ENCODE measurements around the gene STK32C. TPM values are rescaled to one million over a fixed set of nuclear protein-coding genes. Genes with fewer than 3 reads are reported as not detected.
A peak's percentile ranks its signal among the peaks of the same experiment; 100 is the strongest.

STK32C gene
- total and polyA plus RNA-seq, 2 of the 4 experiments (the other 2 are of a cell fraction) = 5.0 to 8.3 TPM

- dilution Hi-C loops (cut with HindIII; ENCODE audit: low sequenced_read_pairs, unreplicated experiment) = loop anchor here (25.0 kb wide), 1 partner anchor 93 kb away; no protein-coding TSS in a partner anchor
- H3K4me1 ChIP-seq (ENCODE audit: control insufficient read depth, insufficient read depth, low read length) = peaks cover 6% of the 10 kb centered on the region
- in situ Hi-C loops (cut with MboI; ENCODE audit: low sequenced_read_pairs) = no loop called here
- H3K27ac ChIP-seq (ENCODE audit: insufficient read depth, low read length) = peak overlapping the region; percentile 38; the same call in 1 of the 2 replicates
- 0 out of 2 replicates have a peak overlapping the region, but pooled peaks have one; percentile 5 for H3K14ac ChIP-seq (replicated peaks; ENCODE audit: low read depth, low read length)
- peak overlapping the region; percentile 77; the same call in 1 of the 2 replicates for H2AK5ac ChIP-seq (ENCODE audit: low read depth, low read length)
- H2BK5ac ChIP-seq (ENCODE audit: low read depth, low read length, poor library complexity, severe bottlenecking) = no peak overlapping the region
- peak overlapping the region in 1 of 2 experiments; percentile 25 for H4K8ac ChIP-seq (ENCODE audit: low read depth in 2 of 2, low read length in 2 of 2)
- H3K27me3 ChIP-seq (ENCODE audit: control insufficient read depth, insufficient read depth, low read length) = no peaks in the 10 kb centered on the region
- H3K9ac ChIP-seq (ENCODE audit: low read depth, low read length) = peak overlapping the region; percentile 26; the same call in 1 of the 2 replicates
- POLR2A ChIA-PET (ENCODE audit: unreplicated experiment) = no interaction called here
- H3K4me3 ChIP-seq (ENCODE audit: insufficient read depth, low read depth, low read length) = peak overlapping the region; percentile 40
- H3K79me1 ChIP-seq (ENCODE audit: low read depth in 1 of 2, low read length in 2 of 2) = peaks cover 16 to 58% of the 10 kb centered on the region in 2 experiments
- peak overlapping the region; percentile 92 for H3K4me2 ChIP-seq (ENCODE audit: low read depth, low read length)
- peaks cover 3% of the 10 kb centered on the region; the same call in 1 of the 2 replicates for H3K9me1 ChIP-seq (ENCODE audit: insufficient read depth, low read length)
- H3K36me3 ChIP-seq (ENCODE audit: control insufficient read depth, insufficient read depth, low read length) = peaks cover 8% of the 10 kb centered on the region; the same call in 1 of the 2 replicates
- no peaks in the 10 kb centered on the region for H3K9me3 ChIP-seq (ENCODE audit: control insufficient read depth, insufficient read depth, low read length)
- peak; percentile 36 for DNase-seq
- H2AFZ ChIP-seq (replicated peaks; ENCODE audit: low read length, poor library complexity) = no peak overlapping the region
- no peak overlapping the region for H3K56ac ChIP-seq (ENCODE audit: extremely low read depth, insufficient read depth, low read length)
- H4K5ac ChIP-seq (ENCODE audit: low read depth, low read length) = no peak overlapping the region
- no peak overlapping the region for H2BK120ac ChIP-seq (ENCODE audit: low read depth, low read length)
- no peak for ATAC-seq (ENCODE audit: low read depth)
- CTCF ChIA-PET = no interaction called here
- no peak overlapping the region for H3K23ac ChIP-seq (ENCODE audit: low read depth, low read length)
- peak overlapping the region; percentile 21 for H3K4ac ChIP-seq (ENCODE audit: low read depth, low read length)
- no peak overlapping the region for H2AK9ac ChIP-seq (replicated peaks; ENCODE audit: low read depth, low read length, poor library complexity)
- 0 out of 2 replicates have a peak, but pooled peaks cover 3% of the 10 kb centered on the region for H4K20me1 ChIP-seq (ENCODE audit: insufficient read depth, low read length)
- H2BK15ac ChIP-seq (ENCODE audit: low read depth, low read length) = no peak overlapping the region; the same call in 2 of the 3 replicates
- intact Hi-C loops (cut with micrococcal nuclease) = no loop called here
- WGBS, 2 experiments (ENCODE audit: extremely low coverage in 2 of 2, insufficient read length in 1 of 2) = 70% methylated on average over 2 of the region's 23 CpGs; no CpG with 5 or more reads in 1 of the 2 experiments
- H2BK20ac ChIP-seq (ENCODE audit: low read depth, low read length) = 0 out of 2 replicates have a peak overlapping the region, but pooled peaks have one; percentile 11
- H3K18ac ChIP-seq (ENCODE audit: low read depth, low read length) = no peak overlapping the region
- H4K91ac ChIP-seq (ENCODE audit: insufficient read depth, low read depth, low read length) = no peak overlapping the region
- BruUV-seq (replicated peaks) = no TSS peak
- TF ChIP-seq MAFK (IDR thresholded peaks at IDR 0.05; ENCODE audit: low read depth, low read length) (no peak), MXI1 (IDR thresholded peaks at IDR 0.05; ENCODE audit: borderline replicate concordance, low read depth, low read length) (no peak), CHD1 (IDR thresholded peaks at IDR 0.05; ENCODE audit: low read depth, low read length) (no peak), USF2 (IDR thresholded peaks at IDR 0.05; ENCODE audit: low read depth, low read length) (no peak), NFE2L2 (IDR thresholded peaks at IDR 0.05; ENCODE audit: low read depth, low read length) (no peak), SMC3 (IDR thresholded peaks at IDR 0.05; ENCODE audit: low read depth, low read length) (no peak), MAZ (IDR thresholded peaks at IDR 0.05; ENCODE audit: borderline replicate concordance, low read depth, low read length) (no peak), CEBPB (IDR thresholded peaks at IDR 0.05; ENCODE audit: low read depth, low read length) (no peak), RFX5 (IDR thresholded peaks at IDR 0.05; ENCODE audit: low read depth, low read length) (no peak), RCOR1 (IDR thresholded peaks at IDR 0.05; ENCODE audit: insufficient replicate concordance, low read length) (no peak), ELK1 (IDR thresholded peaks at IDR 0.05; ENCODE audit: borderline replicate concordance, low read depth, low read length) (no peak)
- TF ChIP-seq, protein P1, sequence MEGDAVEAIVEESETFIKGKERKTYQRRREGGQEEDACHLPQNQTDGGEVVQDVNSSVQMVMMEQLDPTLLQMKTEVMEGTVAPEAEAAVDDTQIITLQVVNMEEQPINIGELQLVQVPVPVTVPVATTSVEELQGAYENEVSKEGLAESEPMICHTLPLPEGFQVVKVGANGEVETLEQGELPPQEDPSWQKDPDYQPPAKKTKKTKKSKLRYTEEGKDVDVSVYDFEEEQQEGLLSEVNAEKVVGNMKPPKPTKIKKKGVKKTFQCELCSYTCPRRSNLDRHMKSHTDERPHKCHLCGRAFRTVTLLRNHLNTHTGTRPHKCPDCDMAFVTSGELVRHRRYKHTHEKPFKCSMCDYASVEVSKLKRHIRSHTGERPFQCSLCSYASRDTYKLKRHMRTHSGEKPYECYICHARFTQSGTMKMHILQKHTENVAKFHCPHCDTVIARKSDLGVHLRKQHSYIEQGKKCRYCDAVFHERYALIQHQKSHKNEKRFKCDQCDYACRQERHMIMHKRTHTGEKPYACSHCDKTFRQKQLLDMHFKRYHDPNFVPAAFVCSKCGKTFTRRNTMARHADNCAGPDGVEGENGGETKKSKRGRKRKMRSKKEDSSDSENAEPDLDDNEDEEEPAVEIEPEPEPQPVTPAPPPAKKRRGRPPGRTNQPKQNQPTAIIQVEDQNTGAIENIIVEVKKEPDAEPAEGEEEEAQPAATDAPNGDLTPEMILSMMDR (conservative IDR thresholded peaks at IDR 0.05; ENCODE audit: low read depth, low read length) = no peak
Observed at GRCh38 chr10:132329565-132330485, 22.1 kb upstream of the STK32C start.
